PC-9 (cell line): ENCODE data around the gene SEMA7A.

Source experiments
- EZH2 ChIP-seq: fragments of 200-600 bp; sonication (generic); IDR thresholded peaks from 2 replicates; pipeline ENCODE4 v1.8.0; 2017; ENCODE audit warnings: antibody characterized with exemption, low read depth
- TF ChIP-seq, protein P1 (sequence below): fragments of 200-600 bp; sonication (generic); conservative IDR thresholded peaks from 2 replicates; pipeline ENCODE4 v1.6.1; 2017; ENCODE audit warnings: mixed run types, antibody characterized with exemption, mild to moderate bottlenecking, moderate library complexity

GRCh38 chr15:74470631-74471395 lies 37.1 kb upstream of the SEMA7A start:
- TF ChIP-seq, protein P1, sequence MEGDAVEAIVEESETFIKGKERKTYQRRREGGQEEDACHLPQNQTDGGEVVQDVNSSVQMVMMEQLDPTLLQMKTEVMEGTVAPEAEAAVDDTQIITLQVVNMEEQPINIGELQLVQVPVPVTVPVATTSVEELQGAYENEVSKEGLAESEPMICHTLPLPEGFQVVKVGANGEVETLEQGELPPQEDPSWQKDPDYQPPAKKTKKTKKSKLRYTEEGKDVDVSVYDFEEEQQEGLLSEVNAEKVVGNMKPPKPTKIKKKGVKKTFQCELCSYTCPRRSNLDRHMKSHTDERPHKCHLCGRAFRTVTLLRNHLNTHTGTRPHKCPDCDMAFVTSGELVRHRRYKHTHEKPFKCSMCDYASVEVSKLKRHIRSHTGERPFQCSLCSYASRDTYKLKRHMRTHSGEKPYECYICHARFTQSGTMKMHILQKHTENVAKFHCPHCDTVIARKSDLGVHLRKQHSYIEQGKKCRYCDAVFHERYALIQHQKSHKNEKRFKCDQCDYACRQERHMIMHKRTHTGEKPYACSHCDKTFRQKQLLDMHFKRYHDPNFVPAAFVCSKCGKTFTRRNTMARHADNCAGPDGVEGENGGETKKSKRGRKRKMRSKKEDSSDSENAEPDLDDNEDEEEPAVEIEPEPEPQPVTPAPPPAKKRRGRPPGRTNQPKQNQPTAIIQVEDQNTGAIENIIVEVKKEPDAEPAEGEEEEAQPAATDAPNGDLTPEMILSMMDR, result no peak
- no peak for TF ChIP-seq EZH2
